Suprapubic skin (tissue), 4 donors: Measurements from ENCODE around the gene EFR3B. TPM values are rescaled to one million over a fixed set of nuclear protein-coding genes. Genes with fewer than 3 reads are reported as not detected.
"Not testable (repeated sequence)": the region's sequence is repeated elsewhere in the genome, so short reads cannot be mapped to it uniquely, and the experiment has no call there.

Experiments
- DNase-seq, 2 donors: peaks; one replicate each; pipeline ENCODE4 v3.0.0-alpha.2; 2019; ENCODE audit warnings: low spot score in 2 of 2
- H3K27ac ChIP-seq: fragments of 200-600 bp; sonication (generic); one replicate; pipeline ENCODE4 v1.5.1; 2019
- H3K27me3 ChIP-seq: fragments of 200-600 bp; sonication (generic); one replicate; pipeline ENCODE4 v1.5.1; 2019
- H3K36me3 ChIP-seq: fragments of 200-600 bp; sonication (generic); one replicate; pipeline ENCODE4 v1.5.1; 2019
- H3K4me1 ChIP-seq: fragments of 200-600 bp; sonication (generic); one replicate; pipeline ENCODE4 v1.5.1; 2019
- H3K4me3 ChIP-seq: fragments of 200-600 bp; sonication (generic); one replicate; pipeline ENCODE4 v1.5.1; 2019; ENCODE audit warnings: mild to moderate bottlenecking
- H3K9me3 ChIP-seq: fragments of 200-600 bp; sonication (generic); one replicate; pipeline ENCODE4 v1.5.1; 2019
- CTCF ChIP-seq, 2 donors: fragments of 200-600 bp in 1 of 2; fragments of 450-650 bp in 1 of 2; sonication (generic) in 1 of 2; IDR thresholded peaks; one replicate each; pipeline ENCODE4 v1.5.1; 2016 to 2019; ENCODE audit warnings: antibody characterized with exemption in 2 of 2, mild to moderate bottlenecking in 1 of 2, moderate library complexity in 1 of 2
- EP300 ChIP-seq: sonication (generic); formaldehyde crosslinking; IDR thresholded peaks from one replicate; pipeline ENCODE4 v1.6.1; 2017; ENCODE audit warnings: antibody characterized with exemption
- POLR2A ChIP-seq, 2 donors: fragments of 450-650 bp; IDR thresholded peaks; one replicate each; pipeline ENCODE4 v1.6.1; 2017; ENCODE audit warnings: antibody characterized with exemption in 2 of 2, mild to moderate bottlenecking in 2 of 2, moderate library complexity in 2 of 2
- POLR2AphosphoS5 ChIP-seq, 3 donors: sonication (generic); formaldehyde crosslinking; IDR thresholded peaks; one replicate each; pipeline ENCODE4 v1.6.1; 2017; ENCODE audit warnings: antibody characterized with exemption in 3 of 3
- WGBS: methylation state at CpG from one replicate; pipeline ENCODE4 v1.1.5; 2018; 5-methylcytosine and 5-hydroxymethylcytosine counted together
- total RNA-seq, 4 donors: library from RNA; depleted of rRNA; stranded (reverse); fragments of >200 nt; gene quantifications; one replicate each; pipeline ENCODE4 v1.1.0, GENCODE V29; 2016

Gene EFR3B
- total RNA-seq, 4 donors from 2014 or later: 0.79 to 1.5 (median 1.2) TPM

- Histone ChIP-seq H3K27ac (no peak overlapping the region), H3K27me3 (no peaks in the 10 kb centered on the region), H3K36me3 (no peaks in the 10 kb centered on the region), H3K4me1 (no peaks in the 10 kb centered on the region), H3K4me3 (no peak overlapping the region), H3K9me3 (no peaks in the 10 kb centered on the region)
- WGBS: 65% methylated on average over 8 of the region's 8 CpGs
- no peak for DNase-seq
- TF ChIP-seq POLR2AphosphoS5 (IDR thresholded peaks at IDR 0.05) (no peak), POLR2A (IDR thresholded peaks at IDR 0.05) (no peak)
Observed at GRCh38 chr2:25141120-25141519, 99.2 kb downstream of the EFR3B start.

GRCh38 chr2:25145803-25146202 lies 103.9 kb downstream of the EFR3B start:
- DNase-seq: no peak

GRCh38 chr2:25146896-25147295 lies 105.0 kb downstream of the EFR3B start:
- H3K4me1 ChIP-seq: no peaks in the 10 kb centered on the region
- no peaks in the 10 kb centered on the region for H3K9me3 ChIP-seq
- H3K27ac ChIP-seq: no peak overlapping the region
- TF ChIP-seq CTCF (IDR thresholded peaks at IDR 0.05): no peak
- no peak for TF ChIP-seq EP300
- no peak for TF ChIP-seq POLR2AphosphoS5 (IDR thresholded peaks at IDR 0.05)
- TF ChIP-seq POLR2A (IDR thresholded peaks at IDR 0.05): no peak
- DNase-seq: no peak
- 99% methylated on average over 10 of the region's 10 CpGs for WGBS
- H3K27me3 ChIP-seq: no peaks in the 10 kb centered on the region
- H3K4me3 ChIP-seq: no peak overlapping the region
- no peaks in the 10 kb centered on the region for H3K36me3 ChIP-seq

More at GRCh38 chr2:25145803-25146202, 103.9 kb downstream of the EFR3B start:
- H3K9me3 ChIP-seq: no peaks in the 10 kb centered on the region
- H3K4me3 ChIP-seq: no peak overlapping the region
- no peak overlapping the region for H3K27ac ChIP-seq
- H3K4me1 ChIP-seq: no peaks in the 10 kb centered on the region
- H3K27me3 ChIP-seq: no peaks in the 10 kb centered on the region
- no peak for TF ChIP-seq CTCF (IDR thresholded peaks at IDR 0.05)
- TF ChIP-seq POLR2A (IDR thresholded peaks at IDR 0.05): no peak
- TF ChIP-seq POLR2AphosphoS5 (IDR thresholded peaks at IDR 0.05): no peak
- TF ChIP-seq EP300: no peak
- 87% methylated on average over 6 of the region's 6 CpGs for WGBS
- no peaks in the 10 kb centered on the region for H3K36me3 ChIP-seq

- 88% methylated on average over 3 of the region's 6 CpGs for WGBS
- H3K9me3 ChIP-seq: no peaks in the 10 kb centered on the region
- H3K36me3 ChIP-seq: no peaks in the 10 kb centered on the region
- DNase-seq: no peak
- no peak overlapping the region for H3K4me3 ChIP-seq
- no peak overlapping the region for H3K27ac ChIP-seq
- no peak for TF ChIP-seq EP300
- no peaks in the 10 kb centered on the region for H3K27me3 ChIP-seq
- no peaks in the 10 kb centered on the region for H3K4me1 ChIP-seq
Observed at GRCh38 chr2:25149646-25150045, 107.8 kb downstream of the EFR3B start.

- not testable (repeated sequence) for H3K27me3 ChIP-seq, DNase-seq, H3K9me3 ChIP-seq, H3K4me1 ChIP-seq, H3K27ac ChIP-seq, H3K4me3 ChIP-seq, H3K36me3 ChIP-seq
- 85% methylated on average over 5 of the region's 5 CpGs for WGBS
Observed at GRCh38 chr2:25150993-25151392, 109.1 kb downstream of the EFR3B start.

- 85% methylated on average over 9 of the region's 12 CpGs for WGBS
- H3K27me3 ChIP-seq: no peaks in the 10 kb centered on the region
- H3K4me1 ChIP-seq: no peaks in the 10 kb centered on the region
- no peak overlapping the region for H3K4me3 ChIP-seq
- TF ChIP-seq POLR2AphosphoS5 (IDR thresholded peaks at IDR 0.05) (no peak), CTCF (IDR thresholded peaks at IDR 0.05) (no peak), POLR2A (IDR thresholded peaks at IDR 0.05) (no peak), EP300 (no peak)
- H3K27ac ChIP-seq: no peak overlapping the region
- DNase-seq: no peak
- no peaks in the 10 kb centered on the region for H3K36me3 ChIP-seq
- H3K9me3 ChIP-seq: no peaks in the 10 kb centered on the region
Observed at GRCh38 chr2:25151718-25152117, 109.8 kb downstream of the EFR3B start.

- 78% methylated on average over 10 of the region's 10 CpGs for WGBS
Observed at GRCh38 chr2:25155401-25155800, 113.5 kb downstream of the EFR3B start.

More at GRCh38 chr2:25155401-25155800, 113.5 kb downstream of the EFR3B start:
- no peaks in the 10 kb centered on the region for H3K36me3 ChIP-seq
- DNase-seq: no peak
- no peak for TF ChIP-seq CTCF (IDR thresholded peaks at IDR 0.05)
- no peak for TF ChIP-seq EP300
- TF ChIP-seq POLR2AphosphoS5 (IDR thresholded peaks at IDR 0.05): no peak
- no peak for TF ChIP-seq POLR2A (IDR thresholded peaks at IDR 0.05)
- H3K4me1 ChIP-seq: no peaks in the 10 kb centered on the region
- H3K27ac ChIP-seq: no peak overlapping the region
- no peaks in the 10 kb centered on the region for H3K27me3 ChIP-seq
- H3K4me3 ChIP-seq: no peak overlapping the region
- no peaks in the 10 kb centered on the region for H3K9me3 ChIP-seq
